ENCODE results near the gene MOV10.

- no peak for TF ChIP-seq KDM5B (IDR thresholded peaks at IDR 0.05; ENCODE audit: insufficient replicate concordance, low read depth, low read length)
- no peak for TF ChIP-seq MXI1 (IDR thresholded peaks at IDR 0.05; ENCODE audit: low read depth, low read length)
- TF ChIP-seq GTF2E2 (tag; IDR thresholded peaks at IDR 0.05): no peak
- no peak for TF ChIP-seq ZNF41 (CRISPR knock-in tag; conservative IDR thresholded peaks at IDR 0.05)
- no peak for TF ChIP-seq ZEB2 (IDR thresholded peaks at IDR 0.05)
These were observed 41.0 kb downstream of the MOV10 start, which contains the start of gene PPM1J for GRCh38 chr1:112715264-112716053.
